Measurements from ENCODE around the gene CCDC70.

- TF ChIP-seq PPARA (CRISPR knock-in tag; IDR thresholded peaks at IDR 0.05; ENCODE audit: borderline replicate concordance): no peak
- no peak for TF ChIP-seq ZFP30 (CRISPR knock-in tag; IDR thresholded peaks at IDR 0.05)
- no peak for TF ChIP-seq SNAI2 (CRISPR knock-in tag; IDR thresholded peaks at IDR 0.05)
- TF ChIP-seq TOX (CRISPR knock-in tag; IDR thresholded peaks at IDR 0.05; ENCODE audit: borderline replicate concordance): no peak
- TF ChIP-seq TSHZ2 (CRISPR knock-in tag; IDR thresholded peaks at IDR 0.05): no peak
- TF ChIP-seq CSDC2 (CRISPR knock-in tag; IDR thresholded peaks at IDR 0.05): no peak
Observed at GRCh38 chr13:51885651-51886050, 23.9 kb downstream of the CCDC70 start.

All from SK-N-SH treated with all-trans-retinoic acid at 6 μM for 48 hours (cell line).